HTR-8/SVneo (cell line): Measurements from ENCODE around the gene SOCS3.

Experiments
- DNase-seq: peaks from one replicate; pipeline ENCODE4 v3.0.0; 2011; ENCODE audit warnings: low spot score, mixed read lengths; ENCODE audit not compliant: insufficient read length
- FAIRE-seq: peaks from 2 replicates; lab custom pipeline; 2011; peaks lifted over from hg19 to GRCh38; lab: Jason Lieb, UNC

SOCS3 gene

GRCh38 chr17:78391843-78392242, 32.0 kb upstream of the SOCS3 start:
- DNase-seq (peak; percentile 74), FAIRE-seq (peak; percentile 16)

DNA sequence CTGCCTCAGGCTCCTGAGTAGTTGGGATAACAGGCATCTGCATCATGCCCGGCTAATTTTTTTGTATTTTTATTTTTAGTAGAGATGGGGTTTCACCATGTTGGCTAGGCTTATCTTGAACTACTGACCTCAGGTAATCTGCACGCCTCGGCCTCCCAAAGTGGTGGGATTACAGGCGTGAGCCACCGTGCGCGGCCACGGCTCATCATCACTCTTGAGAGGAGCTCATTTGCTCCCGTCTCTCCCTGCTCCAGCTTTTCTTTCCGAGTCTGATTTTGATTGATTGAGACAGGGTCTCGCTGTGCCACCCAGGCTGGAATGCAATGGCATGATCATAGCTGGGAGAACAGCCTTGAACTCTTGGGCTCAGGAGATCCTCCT, 31.2 kb upstream of the SOCS3 start:
- no peak for FAIRE-seq
- DNase-seq: no peak

- FAIRE-seq (peak; percentile 89), DNase-seq (peak; percentile 94)
These were observed 30.6 kb upstream of the SOCS3 start for GRCh38 chr17:78390241-78391050.

- no peak for FAIRE-seq
- DNase-seq: no peak
These were observed 28.4 kb upstream of the SOCS3 start for GRCh38 chr17:78387977-78388941.

- no peak for FAIRE-seq
These were observed 24.8 kb upstream of the SOCS3 start for GRCh38 chr17:78384479-78385175.

DNA sequence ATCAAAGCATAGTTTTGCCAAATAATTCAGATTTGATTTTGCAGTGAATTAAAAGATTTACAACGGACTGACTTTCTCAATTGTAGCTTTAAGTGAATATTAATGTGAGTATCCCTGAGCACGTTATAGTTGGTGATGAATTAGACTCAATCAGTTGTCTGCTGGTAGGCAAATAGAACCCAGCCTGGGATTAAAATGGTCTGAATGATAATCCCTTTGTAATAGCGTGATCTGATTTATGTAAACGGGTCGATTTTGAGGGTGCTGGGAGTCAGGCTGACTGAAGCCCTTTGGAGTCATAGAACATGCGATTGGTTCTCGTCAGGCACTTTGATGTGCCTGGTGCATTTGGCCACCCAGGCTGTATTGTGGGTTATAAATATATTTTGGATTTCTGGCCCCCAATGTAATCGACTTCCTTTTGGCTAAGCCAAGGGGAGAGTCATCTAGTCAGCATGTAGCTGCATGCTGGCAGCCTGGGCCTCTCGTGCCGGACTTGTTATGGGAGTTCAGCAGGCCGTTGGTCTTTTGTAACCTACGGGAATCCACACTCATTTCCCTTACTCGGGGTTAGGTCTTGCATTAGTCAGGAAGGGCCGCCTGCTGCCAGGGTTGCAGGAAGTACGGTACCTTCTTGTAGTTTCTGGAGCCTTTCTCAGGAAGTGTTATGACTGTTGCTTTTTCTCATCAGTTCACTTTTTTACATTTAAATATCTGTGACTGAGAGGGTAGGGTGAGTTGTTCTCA, 24.0 kb upstream of the SOCS3 start:
- no peak for FAIRE-seq

More at GRCh38 chr17:78384479-78385175, 24.8 kb upstream of the SOCS3 start:
- DNase-seq: no peak

DNA sequence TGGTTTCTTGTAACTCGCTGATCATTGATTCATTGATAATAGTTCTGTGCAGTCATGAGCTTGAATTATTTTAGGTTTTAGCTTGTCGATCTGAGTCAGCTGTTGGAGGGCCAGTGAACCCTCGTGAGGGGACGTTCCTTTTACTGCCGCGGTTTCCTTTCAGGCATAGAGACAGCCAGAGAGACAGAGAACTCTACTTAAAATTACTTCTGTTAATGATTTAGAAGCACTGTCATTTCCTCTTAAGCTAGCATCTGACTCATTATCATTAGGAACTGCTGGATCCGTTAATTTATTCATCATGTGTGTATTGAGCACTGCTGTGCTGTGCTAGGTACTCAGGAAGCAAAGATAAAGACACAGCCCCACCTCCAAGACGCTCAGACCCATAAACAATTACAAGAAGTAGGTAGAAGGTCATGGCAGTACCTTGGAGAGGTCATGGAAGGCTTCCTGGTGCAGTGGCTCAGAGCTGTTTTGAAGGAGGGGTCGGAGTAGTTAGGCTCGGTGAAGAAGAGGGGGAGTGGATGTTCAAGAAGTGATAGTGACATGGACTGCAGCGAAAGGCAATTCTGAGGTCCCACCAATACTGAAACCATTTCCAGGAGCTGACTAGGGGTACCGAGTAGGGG, 21.8 kb upstream of the SOCS3 start:
- FAIRE-seq (no peak), DNase-seq (no peak)

More for the DNA sequence above, 24.0 kb upstream of the SOCS3 start:
- DNase-seq: peak; percentile 70

DNA sequence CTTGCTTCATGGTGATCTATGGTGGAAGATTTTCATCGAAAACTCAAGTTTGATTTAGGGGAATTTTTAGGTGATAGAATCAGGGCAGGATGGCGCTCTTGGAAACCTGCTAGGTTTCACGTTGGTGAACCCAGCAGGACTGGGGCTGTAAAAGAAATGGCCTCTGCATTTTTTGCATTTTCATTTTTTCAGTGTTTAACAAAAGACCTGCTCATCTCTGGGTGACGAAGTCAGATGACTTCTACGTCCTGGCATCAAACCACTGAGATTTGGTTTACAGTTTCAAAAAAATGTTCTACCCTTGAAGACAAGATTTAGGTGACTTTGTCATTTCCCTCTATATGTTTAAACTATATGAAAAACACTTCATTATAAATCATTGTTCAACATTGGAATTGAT, 20.5 kb upstream of the SOCS3 start:
- FAIRE-seq (no peak), DNase-seq (no peak)

DNA sequence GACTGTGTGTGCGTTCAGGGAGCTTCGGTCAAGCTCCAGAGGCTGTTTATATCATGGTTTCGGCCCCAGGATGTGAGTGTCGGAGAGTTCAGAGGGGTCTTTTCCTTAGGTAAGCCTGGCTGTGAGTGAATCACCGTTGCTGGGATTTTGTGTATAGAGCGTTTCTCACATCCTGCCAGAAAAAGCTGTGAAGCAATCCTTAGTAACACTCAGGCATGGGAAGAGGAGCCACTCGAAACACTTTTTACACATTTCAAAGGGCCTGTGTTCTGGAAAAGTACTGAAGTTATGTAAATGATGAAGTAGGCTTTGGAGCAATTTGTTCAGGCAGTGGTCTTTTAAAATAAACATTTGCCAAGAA, 19.2 kb upstream of the SOCS3 start:
- FAIRE-seq (no peak), DNase-seq (no peak)

GRCh38 chr17:78378225-78379130, 18.6 kb upstream of the SOCS3 start, which contains the start of gene PGS1:
PGS1 (plus strand) TSS chr17:78378649; CDS start chr17:78378666, 17 bp downstream.
- DNase-seq: no peak
- peak; percentile 54 for FAIRE-seq

DNA sequence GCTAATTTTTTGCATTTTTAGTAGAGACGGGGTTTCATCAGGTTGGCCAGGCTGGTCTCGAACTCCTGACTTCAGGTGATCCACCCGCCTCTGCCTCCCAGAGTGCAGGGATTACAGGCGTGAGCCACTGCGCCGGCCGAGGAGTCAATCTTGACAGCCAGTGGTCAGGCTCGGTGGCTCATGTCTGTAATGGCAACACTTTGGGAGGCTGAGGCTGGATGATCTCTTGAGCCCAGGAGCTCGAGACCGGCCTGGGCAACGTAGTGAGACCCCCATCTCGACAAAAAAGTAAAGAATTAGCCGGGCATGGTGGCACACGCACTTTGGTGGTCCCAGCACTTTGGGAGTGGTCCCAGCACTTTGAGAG, 18.0 kb upstream of the SOCS3 start:
- no peak for DNase-seq
- FAIRE-seq: no peak

DNA sequence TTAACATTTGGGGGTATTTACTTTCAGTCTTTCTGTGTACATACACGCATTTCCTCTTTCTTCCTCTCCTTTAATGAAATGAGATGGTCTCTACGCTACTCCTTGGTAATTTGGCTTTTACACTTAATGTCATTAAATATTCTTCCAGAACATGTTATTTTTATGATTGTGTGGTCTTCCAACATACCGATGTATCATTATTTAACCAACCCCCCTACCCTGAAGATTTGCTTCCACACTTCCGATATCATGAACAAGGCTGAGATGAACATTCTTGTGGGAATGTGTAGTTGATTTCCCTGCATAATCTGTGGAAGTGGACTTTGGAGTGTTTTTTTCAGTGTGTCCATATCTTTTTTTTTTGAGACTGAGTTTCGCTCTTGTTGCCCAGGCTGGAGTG, 16.3 kb upstream of the SOCS3 start:
- FAIRE-seq (no peak), DNase-seq (no peak)

GRCh38 chr17:78375401-78376151, 15.7 kb upstream of the SOCS3 start:
- FAIRE-seq (peak; percentile 36), DNase-seq (no peak)

DNA sequence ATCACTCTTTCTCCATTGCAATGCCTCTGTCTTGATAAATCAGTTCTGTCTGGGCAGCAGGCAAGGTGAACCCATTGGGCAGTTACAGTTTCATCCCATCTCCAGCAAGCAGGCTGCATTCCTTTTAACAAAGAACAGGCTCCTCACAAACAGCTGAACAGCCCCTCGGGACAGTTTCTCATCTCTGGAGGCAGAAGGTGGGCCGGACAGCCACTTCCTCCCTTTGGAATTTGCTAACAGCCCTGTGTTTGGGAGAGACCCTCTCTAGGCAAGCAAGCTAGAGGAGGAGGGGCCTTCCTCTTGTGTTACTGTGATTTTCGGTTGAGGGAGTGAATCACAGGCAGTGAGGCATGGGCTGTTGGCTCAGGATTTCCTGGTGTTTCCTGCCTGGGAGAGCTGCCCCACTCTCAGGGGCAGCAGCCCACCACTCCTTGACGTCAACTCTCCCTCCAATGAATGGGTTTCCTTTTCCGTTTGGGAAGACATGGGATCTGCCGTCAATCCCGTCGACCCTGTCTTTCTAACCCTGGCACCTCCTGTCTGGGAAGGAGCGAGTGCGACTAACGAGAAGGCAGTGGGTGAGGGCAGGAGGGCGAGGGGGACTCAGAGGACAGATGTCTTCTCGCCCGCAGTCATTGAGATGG, 14.9 kb upstream of the SOCS3 start:
- FAIRE-seq (peak; percentile 60), DNase-seq (peak; percentile 74)

- no peak for FAIRE-seq
- no peak for DNase-seq
These were observed 14.3 kb upstream of the SOCS3 start for GRCh38 chr17:78374189-78374588.

- FAIRE-seq (no peak), DNase-seq (no peak)
These were observed 13.0 kb upstream of the SOCS3 start for GRCh38 chr17:78372841-78373240.

- FAIRE-seq: no peak
- no peak for DNase-seq
These were observed 11.2 kb upstream of the SOCS3 start for GRCh38 chr17:78371056-78371455.
